GM23338 (cell line): Measurements from ENCODE around the gene NTF3. TPM values are rescaled to one million over a fixed set of nuclear protein-coding genes. Genes with fewer than 3 reads are reported as not detected.

Experiments used
- ATAC-seq: fragments of 200-7000 bp; cut with Tn5 transposase; 3 replicates; pipeline ENCODE4 v1.9.1; 2020
- DNase-seq: peaks from one replicate; pipeline ENCODE4 v3.0.0-alpha.2; 2015; ENCODE audit warnings: low spot score
- H2AFZ ChIP-seq: fragments of 200-600 bp; sonication (generic); 2 replicates; pipeline ENCODE4 v1.8.0; 2016; ENCODE audit warnings: antibody characterized with exemption, mild to moderate bottlenecking, moderate library complexity
- H3F3A ChIP-seq: fragments of 200-600 bp; sonication (generic); replicated peaks from 2 replicates; pipeline ENCODE4 v1.8.0; 2017; ENCODE audit warnings: antibody characterized with exemption, mixed run types, low read depth
- H3K27ac ChIP-seq: fragments of 200-600 bp; sonication (generic); 2 replicates; pipeline ENCODE4 v1.6.1; 2016; ENCODE audit warnings: low read depth
- H3K27me3 ChIP-seq: fragments of 200-600 bp; sonication (generic); 2 replicates; pipeline ENCODE4 v1.8.0; 2016; ENCODE audit warnings: mild to moderate bottlenecking, mixed run types, moderate library complexity; ENCODE audit not compliant: insufficient read depth
- H3K36me3 ChIP-seq: fragments of 200-600 bp; sonication (generic); 2 replicates; pipeline ENCODE4 v1.8.0; 2016; ENCODE audit warnings: mild to moderate bottlenecking; ENCODE audit not compliant: insufficient read depth
- H3K4me1 ChIP-seq: fragments of 200-600 bp; sonication (generic); 2 replicates; pipeline ENCODE4 v1.8.0; 2016; ENCODE audit warnings: mild to moderate bottlenecking, moderate library complexity; ENCODE audit not compliant: insufficient read depth
- H3K4me2 ChIP-seq: fragments of 200-600 bp; sonication (generic); 2 replicates; pipeline ENCODE4 v1.7.1; 2017; ENCODE audit warnings: mixed run types
- H3K4me3 ChIP-seq: fragments of 200-600 bp; sonication (generic); 2 replicates; pipeline ENCODE4 v1.6.1; 2016; ENCODE audit warnings: mixed run types
- H3K79me2 ChIP-seq: fragments of 200-600 bp; sonication (generic); replicated peaks from 2 replicates; pipeline ENCODE4 v1.8.0; 2017; ENCODE audit warnings: mild to moderate bottlenecking; ENCODE audit not compliant: insufficient read depth
- H3K9me2 ChIP-seq: fragments of 200-600 bp; sonication (generic); 2 replicates; pipeline ENCODE4 v1.8.0; 2017; ENCODE audit not compliant: insufficient read depth
- H4K20me1 ChIP-seq: fragments of 200-600 bp; sonication (generic); replicated peaks from 2 replicates; pipeline ENCODE4 v1.8.0; 2017; ENCODE audit warnings: mild to moderate bottlenecking; ENCODE audit not compliant: insufficient read depth
- H3K27ac Mint-ChIP-seq: 2 replicates; pipeline ENCODE4 v1.8.0; 2020; ENCODE audit warnings: inconsistent platforms, mild to moderate bottlenecking, moderate library complexity, mixed read lengths
- H3K27me3 Mint-ChIP-seq: 3 replicates; pipeline ENCODE4 v1.8.0; 2022; ENCODE audit warnings: low read depth, mild to moderate bottlenecking, moderate library complexity, mixed read lengths, inconsistent platforms; ENCODE audit not compliant: insufficient read depth, poor library complexity
- H3K36me3 Mint-ChIP-seq: 3 replicates; pipeline ENCODE4 v1.8.0; 2021; ENCODE audit warnings: low read depth, mild to moderate bottlenecking, inconsistent platforms, moderate library complexity, mixed read lengths
- H3K4me1 Mint-ChIP-seq: 3 replicates; pipeline ENCODE4 v1.8.0; 2020; ENCODE audit warnings: mild to moderate bottlenecking, inconsistent platforms, mixed read lengths
- H3K4me3 Mint-ChIP-seq: 3 replicates; pipeline ENCODE4 v1.8.0; 2021; ENCODE audit warnings: moderate library complexity, mild to moderate bottlenecking, inconsistent platforms, mixed read lengths
- H3K9me3 Mint-ChIP-seq: 3 replicates; pipeline ENCODE4 v1.8.0; 2020; ENCODE audit warnings: moderate library complexity, mild to moderate bottlenecking, inconsistent platforms, mixed read lengths
- CTCF ChIP-seq, 2 experiments: fragments of 200-600 bp in 1 of 2; sonication (generic) in 1 of 2; conservative IDR thresholded peaks; 2 replicates each; pipeline versions ENCODE4 v1.5.1 to v1.6.1; 2016 to 2017; ENCODE audit warnings: antibody characterized with exemption in 2 of 2, low read depth in 2 of 2, mild to moderate bottlenecking in 2 of 2, moderate library complexity in 1 of 2
- ETS1 ChIP-seq: IDR thresholded peaks from 2 replicates; pipeline ENCODE4 v1.6.1; 2016; ENCODE audit warnings: antibody characterized with exemption
- EZH2 ChIP-seq: fragments of 200-600 bp; sonication (generic); IDR thresholded peaks from one replicate; pipeline ENCODE4 v1.8.0; 2017; ENCODE audit warnings: antibody characterized with exemption, mild to moderate bottlenecking, low read depth; ENCODE audit not compliant: unreplicated experiment
- EZH2phosphoT487 ChIP-seq: fragments of 200-600 bp; sonication (generic); IDR thresholded peaks from one replicate; pipeline ENCODE4 v1.8.1; 2018; ENCODE audit warnings: antibody characterized with exemption; ENCODE audit not compliant: unreplicated experiment
- JUNB ChIP-seq: IDR thresholded peaks from one replicate; pipeline ENCODE4 v1.6.1; 2016; ENCODE audit warnings: antibody characterized with exemption; ENCODE audit not compliant: unreplicated experiment
- POLR2AphosphoS5 ChIP-seq: IDR thresholded peaks from 2 replicates; pipeline ENCODE4 v1.6.1; 2016; ENCODE audit warnings: antibody characterized with exemption, low read depth
- STAT1 ChIP-seq: IDR thresholded peaks from one replicate; pipeline ENCODE4 v1.6.1; 2016; ENCODE audit warnings: antibody characterized with exemption; ENCODE audit not compliant: unreplicated experiment
- ZNF114 ChIP-seq: fragments of 250-450 bp; sonication (Bioruptor Pico); IDR thresholded peaks from 2 replicates; pipeline ENCODE4 v1.5.0; 2020; ENCODE audit warnings: mild to moderate bottlenecking, moderate library complexity
- ZNF331 ChIP-seq: fragments of 250-450 bp; sonication (Bioruptor Pico); IDR thresholded peaks from 2 replicates; pipeline ENCODE4 v1.5.0; 2020; ENCODE audit warnings: low read depth, mild to moderate bottlenecking, moderate library complexity
- polyA plus RNA-seq: library from polyadenylated mRNA; unstranded; fragments of >200 nt; fragmentation: Nextera tagmentation; extraction: Ambion mirVana; gene quantifications from 2 replicates; pipeline ENCODE4 v1.2.1, GENCODE V29; 2016
- total RNA-seq: library from RNA; depleted of rRNA; stranded (reverse); fragments of >200 nt; shearing (Covaris generic); gene quantifications from 2 replicates; pipeline ENCODE4 v1.2.3, GENCODE V29; 2014
- TF ChIP-seq, protein P1 (sequence below): IDR thresholded peaks from one replicate; pipeline ENCODE4 v1.6.1; 2018; ENCODE audit warnings: antibody characterized with exemption; ENCODE audit not compliant: unreplicated experiment

Gene NTF3
- total and polyA plus RNA-seq, 2 experiments from 2014 or later: 1.2 TPM; not detected in 1

GRCh38 chr12:5497329-5498053 lies 65.6 kb downstream of the NTF3 start (continued):
- TF ChIP-seq, protein P1, sequence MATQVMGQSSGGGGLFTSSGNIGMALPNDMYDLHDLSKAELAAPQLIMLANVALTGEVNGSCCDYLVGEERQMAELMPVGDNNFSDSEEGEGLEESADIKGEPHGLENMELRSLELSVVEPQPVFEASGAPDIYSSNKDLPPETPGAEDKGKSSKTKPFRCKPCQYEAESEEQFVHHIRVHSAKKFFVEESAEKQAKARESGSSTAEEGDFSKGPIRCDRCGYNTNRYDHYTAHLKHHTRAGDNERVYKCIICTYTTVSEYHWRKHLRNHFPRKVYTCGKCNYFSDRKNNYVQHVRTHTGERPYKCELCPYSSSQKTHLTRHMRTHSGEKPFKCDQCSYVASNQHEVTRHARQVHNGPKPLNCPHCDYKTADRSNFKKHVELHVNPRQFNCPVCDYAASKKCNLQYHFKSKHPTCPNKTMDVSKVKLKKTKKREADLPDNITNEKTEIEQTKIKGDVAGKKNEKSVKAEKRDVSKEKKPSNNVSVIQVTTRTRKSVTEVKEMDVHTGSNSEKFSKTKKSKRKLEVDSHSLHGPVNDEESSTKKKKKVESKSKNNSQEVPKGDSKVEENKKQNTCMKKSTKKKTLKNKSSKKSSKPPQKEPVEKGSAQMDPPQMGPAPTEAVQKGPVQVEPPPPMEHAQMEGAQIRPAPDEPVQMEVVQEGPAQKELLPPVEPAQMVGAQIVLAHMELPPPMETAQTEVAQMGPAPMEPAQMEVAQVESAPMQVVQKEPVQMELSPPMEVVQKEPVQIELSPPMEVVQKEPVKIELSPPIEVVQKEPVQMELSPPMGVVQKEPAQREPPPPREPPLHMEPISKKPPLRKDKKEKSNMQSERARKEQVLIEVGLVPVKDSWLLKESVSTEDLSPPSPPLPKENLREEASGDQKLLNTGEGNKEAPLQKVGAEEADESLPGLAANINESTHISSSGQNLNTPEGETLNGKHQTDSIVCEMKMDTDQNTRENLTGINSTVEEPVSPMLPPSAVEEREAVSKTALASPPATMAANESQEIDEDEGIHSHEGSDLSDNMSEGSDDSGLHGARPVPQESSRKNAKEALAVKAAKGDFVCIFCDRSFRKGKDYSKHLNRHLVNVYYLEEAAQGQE: no peak
- TF ChIP-seq ZNF331 (CRISPR knock-in tag): no peak
- TF ChIP-seq EZH2: no peak
- no peak for TF ChIP-seq EZH2phosphoT487
- TF ChIP-seq STAT1: no peak
- no peak for TF ChIP-seq CTCF (conservative IDR thresholded peaks at IDR 0.05; ENCODE audit: low read depth in 2 of 2)

DNA sequence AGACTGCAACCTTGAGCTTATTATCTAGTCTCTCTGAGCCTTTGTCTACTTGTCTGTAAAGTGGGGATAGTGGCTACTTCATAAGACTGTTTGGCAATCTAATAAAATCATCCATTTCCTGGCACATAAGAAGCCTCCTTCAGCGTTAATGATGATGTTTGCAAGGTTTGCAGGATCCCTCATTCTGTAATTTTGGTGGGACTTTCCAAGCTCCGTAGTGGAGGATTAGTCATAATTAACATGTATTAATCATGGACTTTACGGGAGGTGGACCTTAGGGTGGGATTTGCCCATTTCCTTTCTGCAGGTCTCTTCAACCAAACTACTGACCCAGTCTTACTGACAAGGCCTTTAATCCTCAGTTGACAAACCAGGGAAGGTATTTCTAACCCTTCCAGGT lies 66.2 kb downstream of the NTF3 start:
- H3K79me2 ChIP-seq: no peaks in the 10 kb centered on the region
- H3K36me3 Mint-ChIP-seq: no peaks in the 10 kb centered on the region
- H3K9me3 Mint-ChIP-seq: no peaks in the 10 kb centered on the region
- H3K4me1 ChIP-seq: no peaks in the 10 kb centered on the region
- H3K36me3 ChIP-seq: no peaks in the 10 kb centered on the region
- ATAC-seq (no peak), DNase-seq (no peak)
- H3K4me1 Mint-ChIP-seq: peaks cover 9% of the 10 kb centered on the region
- H4K20me1 ChIP-seq: no peaks in the 10 kb centered on the region
- no peaks in the 10 kb centered on the region for H3F3A ChIP-seq
- H3K4me3 Mint-ChIP-seq: no peak overlapping the region
- no peak overlapping the region for H3K4me2 ChIP-seq
- H3K27me3 Mint-ChIP-seq: peaks cover 6% of the 10 kb centered on the region
- H2AFZ ChIP-seq: no peak overlapping the region
- H3K4me3 ChIP-seq: no peak overlapping the region
- no peak overlapping the region for H3K27ac ChIP-seq
- no peak overlapping the region for H3K27ac Mint-ChIP-seq
- peaks cover 12% of the 10 kb centered on the region; the same call in 1 of the 2 replicates for H3K9me2 ChIP-seq
- no peaks in the 10 kb centered on the region for H3K27me3 ChIP-seq
- TF ChIP-seq STAT1 (no peak), ZNF331 (CRISPR knock-in tag) (no peak), POLR2AphosphoS5 (no peak), ETS1 (no peak), JUNB (no peak), EZH2phosphoT487 (no peak), ZNF114 (CRISPR knock-in tag) (no peak), EZH2 (no peak), CTCF (conservative IDR thresholded peaks at IDR 0.05; ENCODE audit: low read depth in 2 of 2) (no peak)
- TF ChIP-seq, protein P1: no peak
